HG03139 (cell line): ENCODE results near the gene DNPEP.
"Not testable (repeated sequence)": the region's sequence is repeated elsewhere in the genome, so short reads cannot be mapped to it uniquely, and the experiment has no call there.

Experiments
- ATAC-seq: cut with Tn5 transposase; IDR thresholded peaks from one replicate; pipeline ENCODE4 v1.9.1; 2021; ENCODE audit not compliant: unreplicated experiment

DNPEP gene

GRCh38 chr2:219419331-219420197, 31.9 kb upstream of the DNPEP start:
- ATAC-seq = no peak

DNA sequence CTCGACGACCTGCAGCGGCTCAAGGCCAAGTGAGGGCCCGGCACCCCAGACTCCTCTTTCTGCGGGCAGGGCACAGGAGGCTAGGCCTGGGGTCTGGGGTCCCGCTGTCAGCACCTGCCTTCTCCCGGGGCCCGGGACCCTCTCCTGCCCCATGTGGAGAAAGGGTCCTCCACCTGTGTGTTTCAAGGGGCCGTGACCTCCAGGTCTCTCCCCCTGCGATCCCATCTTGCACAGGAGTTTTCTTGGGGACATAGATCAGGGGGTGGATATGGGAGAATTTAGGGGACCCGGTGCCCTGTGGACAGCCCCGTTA, 31.3 kb upstream of the DNPEP start:
- ATAC-seq = no peak

DNA sequence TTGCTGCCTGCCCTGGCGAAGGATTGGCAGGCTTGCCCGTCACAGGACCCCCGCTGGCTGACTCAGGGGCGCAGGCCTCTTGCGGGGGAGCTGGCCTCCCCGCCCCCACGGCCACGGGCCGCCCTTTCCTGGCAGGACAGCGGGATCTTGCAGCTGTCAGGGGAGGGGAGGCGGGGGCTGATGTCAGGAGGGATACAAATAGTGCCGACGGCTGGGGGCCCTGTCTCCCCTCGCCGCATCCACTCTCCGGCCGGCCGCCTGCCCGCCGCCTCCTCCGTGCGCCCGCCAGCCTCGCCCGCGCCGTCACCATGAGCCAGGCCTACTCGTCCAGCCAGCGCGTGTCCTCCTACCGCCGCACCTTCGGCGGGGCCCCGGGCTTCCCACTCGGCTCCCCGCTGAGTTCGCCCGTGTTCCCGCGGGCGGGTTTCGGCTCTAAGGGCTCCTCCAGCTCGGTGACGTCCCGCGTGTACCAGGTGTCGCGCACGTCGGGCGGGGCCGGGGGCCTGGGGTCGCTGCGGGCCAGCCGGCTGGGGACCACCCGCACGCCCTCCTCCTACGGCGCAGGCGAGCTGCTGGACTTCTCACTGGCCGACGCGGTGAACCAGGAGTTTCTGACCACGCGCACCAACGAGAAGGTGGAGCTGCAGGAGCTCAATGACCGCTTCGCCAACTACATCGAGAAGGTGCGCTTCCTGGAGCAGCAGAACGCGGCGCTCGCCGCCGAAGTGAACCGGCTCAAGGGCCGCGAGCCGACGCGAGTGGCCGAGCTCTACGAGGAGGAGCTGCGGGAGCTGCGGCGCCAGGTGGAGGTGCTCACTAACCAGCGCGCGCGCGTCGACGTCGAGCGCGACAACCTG, 30.7 kb upstream of the DNPEP start, which contains the start of gene DES:
DES (plus strand) TSS at position 223 of the 857 bp plus-strand sequence; CDS start at position 309, 86 bp downstream.
- ATAC-seq = no peak

DNA sequence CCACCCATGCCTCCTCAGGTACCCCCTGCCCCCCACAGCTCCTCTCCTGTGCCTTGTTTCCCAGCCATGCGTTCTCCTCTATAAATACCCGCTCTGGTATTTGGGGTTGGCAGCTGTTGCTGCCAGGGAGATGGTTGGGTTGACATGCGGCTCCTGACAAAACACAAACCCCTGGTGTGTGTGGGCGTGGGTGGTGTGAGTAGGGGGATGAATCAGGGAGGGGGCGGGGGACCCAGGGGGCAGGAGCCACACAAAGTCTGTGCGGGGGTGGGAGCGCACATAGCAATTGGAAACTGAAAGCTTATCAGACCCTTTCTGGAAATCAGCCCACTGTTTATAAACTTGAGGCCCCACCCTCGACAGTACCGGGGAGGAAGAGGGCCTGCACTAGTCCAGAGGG, 29.7 kb upstream of the DNPEP start:
- ATAC-seq = no peak

DNA sequence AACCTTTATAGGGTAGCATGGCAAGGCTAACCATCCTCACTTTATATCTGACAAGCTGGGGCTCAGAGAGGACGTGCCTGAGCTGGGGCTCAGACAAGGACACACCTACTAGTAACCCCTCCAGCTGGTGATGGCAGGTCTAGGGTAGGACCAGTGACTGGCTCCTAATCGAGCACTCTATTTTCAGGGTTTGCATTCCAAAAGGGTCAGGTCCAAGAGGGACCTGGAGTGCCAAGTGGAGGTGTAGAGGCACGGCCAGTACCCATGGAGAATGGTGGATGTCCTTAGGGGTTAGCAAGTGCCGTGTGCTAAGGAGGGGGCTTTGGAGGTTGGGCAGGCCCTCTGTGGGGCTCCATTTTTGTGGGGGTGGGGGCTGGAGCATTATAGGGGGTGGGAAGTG, 29.2 kb upstream of the DNPEP start:
- no peak for ATAC-seq

GRCh38 chr2:219416235-219416602, 28.5 kb upstream of the DNPEP start:
- no peak for ATAC-seq

DNA sequence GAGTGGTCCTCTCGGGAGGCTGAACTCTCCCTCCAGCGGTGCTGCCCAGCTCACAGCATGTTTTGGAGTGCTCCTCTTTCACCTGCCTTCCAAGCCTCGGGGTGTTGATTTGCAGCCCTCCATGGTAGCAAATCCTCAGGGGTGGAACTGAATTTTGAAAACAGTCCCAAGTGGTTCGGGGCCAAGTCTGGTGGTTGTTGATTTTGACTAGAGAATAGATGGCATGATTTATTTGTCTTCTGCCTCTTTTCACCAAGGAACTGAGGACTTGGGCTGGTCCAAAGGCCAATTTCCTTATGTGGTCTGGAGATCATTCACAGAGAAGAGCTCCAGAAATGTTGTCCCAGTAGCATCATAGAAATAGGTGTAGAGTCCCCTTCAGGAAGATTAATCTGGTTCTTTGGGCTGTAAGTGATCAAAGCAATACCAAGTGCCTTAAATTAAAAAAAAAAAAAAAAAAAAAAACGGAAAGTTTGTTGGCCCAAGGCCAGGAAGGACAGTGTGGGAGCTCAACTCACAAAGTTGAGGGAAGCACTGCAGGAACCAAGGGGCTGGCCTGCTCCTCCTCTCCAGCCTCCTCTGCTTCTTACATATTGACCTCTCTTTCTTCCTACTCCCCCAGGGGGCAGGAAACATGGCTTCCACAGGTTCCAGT, 28.0 kb upstream of the DNPEP start:
- no peak for ATAC-seq

DNA sequence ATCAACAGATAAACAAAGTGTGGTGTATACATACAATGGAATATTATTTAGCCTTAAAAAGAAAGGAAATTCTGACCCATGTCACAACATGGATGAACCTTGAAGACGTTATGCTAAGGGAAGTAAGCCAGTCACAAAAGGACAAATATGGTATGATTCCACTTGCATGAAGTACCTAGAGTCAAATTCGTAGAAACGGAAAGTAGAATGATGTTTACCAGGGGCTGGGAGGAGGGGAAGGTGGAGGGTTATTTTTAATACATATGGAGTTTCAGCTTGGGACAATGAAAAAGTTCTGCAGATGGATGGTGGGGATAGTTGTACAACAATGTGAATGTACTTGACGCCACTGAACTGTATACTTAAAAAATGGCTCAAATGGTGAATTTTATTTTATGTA, 27.1 kb upstream of the DNPEP start:
- ATAC-seq = no peak

GRCh38 chr2:219410390-219410789, 22.7 kb upstream of the DNPEP start:
- ATAC-seq = no peak

- ATAC-seq = no peak
Observed at GRCh38 chr2:219409619-219410018, 21.9 kb upstream of the DNPEP start.

- no peak for ATAC-seq
Observed at GRCh38 chr2:219408631-219409030, 20.9 kb upstream of the DNPEP start.

- no peak for ATAC-seq
Observed at GRCh38 chr2:219408204-219408603, 20.5 kb upstream of the DNPEP start.

DNA sequence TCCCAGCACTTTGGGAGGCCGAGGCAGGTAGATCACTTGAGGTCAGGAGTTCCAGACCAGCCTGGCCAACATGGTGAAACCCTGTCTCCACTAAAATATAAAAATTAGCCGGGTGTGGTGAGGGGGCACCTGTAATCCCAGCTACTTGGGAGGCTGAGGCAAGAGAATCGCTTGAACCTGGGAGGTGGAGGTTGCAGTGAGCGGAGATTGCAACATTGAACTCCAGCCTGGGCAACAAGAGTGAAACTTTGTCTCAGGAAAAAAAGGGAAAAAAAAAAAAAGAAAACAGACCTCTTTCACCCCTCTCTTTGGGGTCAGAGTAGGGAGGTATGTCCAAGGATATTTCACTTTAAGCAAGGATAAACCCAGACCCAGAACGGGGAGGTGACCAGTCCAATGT, 19.6 kb upstream of the DNPEP start:
- not testable (repeated sequence) for ATAC-seq

- no peak for ATAC-seq
Observed at GRCh38 chr2:219406861-219407230, 19.1 kb upstream of the DNPEP start.

DNA sequence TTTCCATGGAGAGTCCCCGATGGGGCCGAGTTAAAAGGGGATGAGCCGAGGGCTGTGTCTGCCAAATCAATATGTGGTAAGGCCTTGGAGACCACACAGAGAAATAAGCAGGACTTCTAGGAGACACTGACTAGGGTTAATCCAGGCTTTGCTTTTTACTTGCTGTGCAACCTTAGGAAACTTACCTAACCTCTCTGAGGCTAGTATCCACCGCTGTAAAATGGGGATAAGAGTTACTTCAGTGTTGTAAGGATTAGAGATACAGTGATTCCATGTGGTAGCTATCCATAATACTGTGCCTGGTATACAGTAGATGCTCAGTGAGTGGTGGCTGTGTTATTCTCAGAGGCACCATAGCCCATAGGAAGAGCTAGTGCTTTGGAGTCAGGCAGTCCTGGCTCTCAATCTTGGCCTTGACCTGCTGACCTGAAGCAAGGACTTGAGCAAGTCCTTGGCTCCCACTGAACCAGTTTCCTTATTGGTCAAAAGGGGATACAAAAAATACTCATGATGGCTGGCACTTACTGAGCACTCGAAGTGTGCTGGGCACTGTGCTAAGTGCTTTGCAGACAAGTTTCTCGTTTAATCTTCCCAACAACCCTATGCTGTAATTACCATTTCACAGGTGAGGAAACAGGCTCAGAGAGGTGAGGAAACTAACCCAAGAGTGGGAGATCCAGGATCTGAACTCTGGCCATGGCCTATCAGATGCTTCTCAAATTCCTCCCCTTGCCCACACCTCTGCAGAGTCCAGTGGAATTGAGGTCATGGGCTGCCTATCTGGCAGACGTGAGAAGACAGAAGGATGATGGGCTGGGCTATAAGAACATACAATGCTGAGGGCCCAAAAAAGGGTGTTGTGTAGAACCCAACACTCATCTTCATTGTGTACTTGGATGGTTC, 18.5 kb upstream of the DNPEP start:
- ATAC-seq = no peak

DNA sequence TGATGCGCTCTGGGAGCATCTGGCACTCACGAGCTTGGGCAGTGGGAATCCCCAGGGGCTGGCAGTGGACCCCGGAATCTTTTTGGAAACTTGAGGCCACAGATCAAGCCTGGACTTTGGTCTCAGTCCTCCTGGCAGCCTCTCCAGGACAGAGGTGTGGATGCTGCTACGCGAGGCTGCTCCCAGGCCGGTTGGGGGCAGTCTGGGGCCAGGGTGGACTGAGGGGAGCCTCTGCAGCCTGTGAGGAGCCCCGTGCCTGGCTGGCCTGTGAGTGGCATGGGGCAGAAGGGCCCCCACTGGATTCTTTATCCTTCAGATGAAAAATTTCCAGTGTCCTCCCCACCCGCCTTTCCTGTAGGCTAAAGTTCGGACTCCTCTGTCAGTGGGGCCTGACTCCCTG, 17.7 kb upstream of the DNPEP start:
- ATAC-seq = no peak

- no peak for ATAC-seq
Observed at GRCh38 chr2:219404954-219405353, 17.2 kb upstream of the DNPEP start.

- ATAC-seq = no peak
Observed at GRCh38 chr2:219404291-219404910, 16.7 kb upstream of the DNPEP start.

- ATAC-seq = no peak
Observed at GRCh38 chr2:219403861-219404260, 16.1 kb upstream of the DNPEP start.
